PFSK-1 (cell line): ENCODE measurements around the gene CARD9.

ENCODE experiments used
- FOXP2 ChIP-seq: optimal IDR thresholded peaks from 2 replicates; pipeline ENCODE3; 2011; ENCODE audit warnings: borderline replicate concordance, control low read depth, inconsistent platforms; ENCODE audit not compliant: insufficient read depth; ENCODE audit errors: extremely low read length, extremely low read depth
- POLR2AphosphoS5 ChIP-seq: IDR thresholded peaks from 2 replicates; pipeline ENCODE4 v1.6.1; 2012; ENCODE audit warnings: low read depth, mild to moderate bottlenecking, control low read depth, low read length, moderate library complexity
- TF ChIP-seq, protein P1 (sequence below), 2 experiments: IDR thresholded peaks; 2 replicates each; pipeline versions ENCODE4 v1.6.1 to v1.8.0; 2011 to 2012; ENCODE audit warnings: low read depth in 2 of 2, low read length in 2 of 2, control low read depth in 1 of 2, inconsistent platforms in 1 of 2, mild to moderate bottlenecking in 1 of 2, moderate library complexity in 1 of 2; ENCODE audit not compliant: insufficient read depth in 1 of 2

GRCh38 chr9:136399176-136400037 is 25.9 kb upstream of the CARD9 start:
- TF ChIP-seq POLR2AphosphoS5 (no peak), FOXP2 (no peak)
- TF ChIP-seq, protein P1, sequence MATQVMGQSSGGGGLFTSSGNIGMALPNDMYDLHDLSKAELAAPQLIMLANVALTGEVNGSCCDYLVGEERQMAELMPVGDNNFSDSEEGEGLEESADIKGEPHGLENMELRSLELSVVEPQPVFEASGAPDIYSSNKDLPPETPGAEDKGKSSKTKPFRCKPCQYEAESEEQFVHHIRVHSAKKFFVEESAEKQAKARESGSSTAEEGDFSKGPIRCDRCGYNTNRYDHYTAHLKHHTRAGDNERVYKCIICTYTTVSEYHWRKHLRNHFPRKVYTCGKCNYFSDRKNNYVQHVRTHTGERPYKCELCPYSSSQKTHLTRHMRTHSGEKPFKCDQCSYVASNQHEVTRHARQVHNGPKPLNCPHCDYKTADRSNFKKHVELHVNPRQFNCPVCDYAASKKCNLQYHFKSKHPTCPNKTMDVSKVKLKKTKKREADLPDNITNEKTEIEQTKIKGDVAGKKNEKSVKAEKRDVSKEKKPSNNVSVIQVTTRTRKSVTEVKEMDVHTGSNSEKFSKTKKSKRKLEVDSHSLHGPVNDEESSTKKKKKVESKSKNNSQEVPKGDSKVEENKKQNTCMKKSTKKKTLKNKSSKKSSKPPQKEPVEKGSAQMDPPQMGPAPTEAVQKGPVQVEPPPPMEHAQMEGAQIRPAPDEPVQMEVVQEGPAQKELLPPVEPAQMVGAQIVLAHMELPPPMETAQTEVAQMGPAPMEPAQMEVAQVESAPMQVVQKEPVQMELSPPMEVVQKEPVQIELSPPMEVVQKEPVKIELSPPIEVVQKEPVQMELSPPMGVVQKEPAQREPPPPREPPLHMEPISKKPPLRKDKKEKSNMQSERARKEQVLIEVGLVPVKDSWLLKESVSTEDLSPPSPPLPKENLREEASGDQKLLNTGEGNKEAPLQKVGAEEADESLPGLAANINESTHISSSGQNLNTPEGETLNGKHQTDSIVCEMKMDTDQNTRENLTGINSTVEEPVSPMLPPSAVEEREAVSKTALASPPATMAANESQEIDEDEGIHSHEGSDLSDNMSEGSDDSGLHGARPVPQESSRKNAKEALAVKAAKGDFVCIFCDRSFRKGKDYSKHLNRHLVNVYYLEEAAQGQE (IDR thresholded peaks at IDR 0.05; ENCODE audit: insufficient read depth in 1 of 2, low read depth in 2 of 2, low read length in 2 of 2) = no peak
